Middle frontal gyrus (tissue), 1 donor: ENCODE data around the gene SFRP4.
A peak's percentile ranks its signal among the peaks of the same experiment; 100 is the strongest.

Experiments
- DNase-seq: peaks from one replicate; pipeline ENCODE4 v3.0.0-alpha.2; 2015; ENCODE audit warnings: low spot score; ENCODE audit errors: extremely low spot score

The SFRP4 gene

DNA sequence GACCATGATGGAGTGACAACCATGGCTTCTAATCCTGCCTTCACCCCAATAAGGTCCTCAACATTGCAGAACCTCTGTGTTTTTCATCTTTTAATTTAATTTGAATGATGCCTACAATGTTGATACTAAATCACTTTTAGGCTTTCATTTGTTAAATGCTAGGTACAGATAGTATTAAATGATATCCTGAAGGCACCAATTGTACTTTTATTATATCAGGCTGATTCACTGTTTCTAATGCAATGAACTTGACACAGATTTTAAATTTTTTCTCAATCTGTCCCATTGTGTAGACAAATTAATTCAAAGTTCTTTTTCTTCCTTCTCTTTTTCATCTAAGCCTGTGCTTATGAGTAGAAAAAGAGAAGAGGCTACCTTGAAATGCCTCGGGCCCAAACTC is 9.0 kb upstream of the SFRP4 start:
- DNase-seq, result no peak

DNA sequence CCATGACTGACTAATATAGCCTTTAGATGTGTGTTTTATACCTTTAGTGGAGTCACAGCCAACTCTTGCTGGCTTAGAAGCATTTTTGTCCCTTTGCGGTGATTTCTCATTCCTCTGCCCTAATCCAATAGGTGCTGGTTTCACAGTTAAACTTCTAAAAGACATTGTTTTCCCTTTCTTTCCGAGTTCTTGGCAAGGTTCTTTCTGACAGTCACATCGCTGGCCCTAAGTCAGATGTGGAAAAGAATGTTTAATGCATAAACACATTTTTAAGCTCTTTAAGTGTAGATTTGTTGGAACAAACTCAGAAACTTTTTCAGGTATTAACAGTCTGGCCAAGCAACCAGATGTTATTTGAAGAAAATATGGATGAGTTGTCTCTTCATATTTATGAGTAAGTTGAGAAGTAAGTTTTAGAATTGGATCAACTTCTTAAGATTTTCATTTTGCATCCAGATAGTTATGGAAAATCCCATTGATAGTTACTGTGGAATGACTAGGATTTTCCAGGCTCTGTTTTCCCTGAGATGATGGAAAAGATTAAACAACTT is 7.9 kb upstream of the SFRP4 start:
- DNase-seq, result no peak

DNA sequence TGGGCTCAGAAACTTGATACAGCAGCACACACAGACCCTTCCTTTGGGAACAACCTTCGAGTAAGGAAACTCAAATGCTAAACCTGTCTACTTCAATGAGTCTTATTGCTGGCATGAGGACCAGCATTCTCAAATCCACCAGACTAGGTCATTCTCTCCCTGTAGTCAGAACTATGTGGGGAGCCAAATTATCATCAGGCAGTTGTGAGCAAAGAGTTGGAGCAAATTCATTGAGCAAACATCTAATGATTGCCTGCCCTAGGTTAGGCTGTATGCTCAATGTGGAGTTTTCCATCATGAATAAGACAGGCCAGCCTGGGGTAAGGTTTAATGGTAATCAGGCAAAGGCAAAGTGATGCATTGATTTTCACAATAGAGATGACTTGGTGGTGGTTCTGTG is 7.4 kb upstream of the SFRP4 start:
- DNase-seq, result no peak

DNA sequence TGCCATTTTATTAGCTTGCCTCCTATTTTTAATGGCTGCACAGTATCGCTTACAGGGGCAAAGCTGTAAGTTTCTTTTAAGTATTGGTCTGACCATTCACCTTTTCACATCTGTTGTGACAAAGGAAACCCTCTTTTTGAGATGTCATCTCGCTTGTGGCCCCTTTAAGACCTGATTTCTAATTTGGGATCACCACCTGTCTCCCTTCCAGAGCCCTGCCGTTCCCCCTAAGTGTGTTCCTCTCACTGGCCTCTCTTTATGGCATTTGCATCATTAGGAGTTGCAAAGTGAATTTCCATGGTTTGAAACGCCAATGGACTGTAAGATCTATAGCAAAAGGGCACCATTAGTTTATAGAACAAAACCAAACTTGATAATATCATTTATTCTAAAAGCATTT is 5.3 kb upstream of the SFRP4 start:
- DNase-seq, result no peak

DNA sequence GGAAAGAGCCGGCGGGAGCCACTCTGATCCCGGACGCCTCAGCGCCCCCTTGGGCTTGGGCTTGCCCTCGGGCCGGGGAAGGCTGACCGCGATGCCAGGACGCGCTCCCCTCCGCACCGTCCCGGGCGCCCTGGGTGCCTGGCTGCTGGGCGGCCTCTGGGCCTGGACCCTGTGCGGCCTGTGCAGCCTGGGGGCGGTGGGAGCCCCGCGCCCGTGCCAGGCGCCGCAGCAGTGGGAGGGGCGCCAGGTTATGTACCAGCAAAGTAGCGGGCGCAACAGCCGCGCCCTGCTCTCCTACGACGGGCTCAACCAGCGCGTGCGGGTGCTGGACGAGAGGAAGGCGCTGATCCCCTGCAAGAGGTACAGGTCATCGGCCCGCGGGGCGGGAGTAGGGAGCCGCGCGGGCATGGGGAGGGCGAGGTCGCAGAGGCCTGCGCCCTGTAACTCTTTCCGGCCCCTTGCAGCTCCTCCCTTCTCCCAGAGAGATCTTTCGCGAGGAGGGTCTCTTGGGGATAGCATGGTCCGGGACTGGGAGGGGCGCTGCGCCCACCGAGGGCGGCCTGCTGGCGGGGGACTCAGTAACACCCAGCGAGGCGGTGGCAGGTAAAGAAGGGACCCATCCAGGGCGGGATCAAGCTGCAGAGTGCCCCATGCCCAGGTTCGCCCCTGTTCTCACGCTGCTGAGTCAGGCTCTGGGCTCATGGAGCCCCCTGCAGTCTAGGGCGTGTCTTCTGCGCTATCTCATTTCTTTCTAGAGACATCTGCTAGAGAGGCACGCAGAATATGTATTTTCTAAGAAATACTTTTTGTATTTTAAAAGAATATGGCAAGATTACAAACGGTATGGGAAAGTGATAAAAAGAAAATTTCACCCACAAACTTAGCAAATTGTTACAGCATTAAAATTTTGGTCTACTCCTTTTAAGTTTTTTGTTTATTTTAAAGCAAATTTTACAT is 4.5 kb upstream of the SFRP4 start:
- no peak for DNase-seq

DNA sequence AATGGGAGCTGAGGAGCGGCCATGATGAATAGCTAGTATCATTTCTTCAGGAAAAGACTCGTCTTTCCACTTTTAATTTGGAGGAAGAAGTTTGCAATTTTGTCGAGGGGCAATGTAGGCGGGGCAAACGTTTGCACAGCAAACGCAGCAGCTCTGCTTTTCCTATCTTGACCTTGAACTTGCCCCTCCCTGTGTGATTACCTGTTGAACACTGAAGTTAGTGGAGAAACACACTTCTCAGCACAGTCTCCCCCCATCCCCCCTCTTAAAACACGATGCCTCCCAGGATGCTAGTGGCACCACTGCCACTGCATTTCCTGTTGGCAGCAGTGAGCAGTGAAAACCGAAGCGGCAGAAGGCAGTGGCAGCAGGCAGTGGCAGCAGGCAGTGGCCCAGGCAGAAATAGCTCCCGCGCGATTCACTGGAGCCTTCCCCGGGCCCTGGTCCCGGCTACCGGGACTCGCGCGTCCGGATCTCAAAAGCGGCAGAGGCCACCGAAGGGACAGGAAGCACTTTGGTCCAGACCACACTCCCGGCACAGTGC is 3.8 kb upstream of the SFRP4 start, which contains the start of gene EPDR1:
Gene EPDR1, plus strand, starts transcription at position 336 of the 544 bp plus-strand sequence. CDS start 300 bp downstream, outside the sequence.
- DNase-seq, result peak; percentile 46

DNA sequence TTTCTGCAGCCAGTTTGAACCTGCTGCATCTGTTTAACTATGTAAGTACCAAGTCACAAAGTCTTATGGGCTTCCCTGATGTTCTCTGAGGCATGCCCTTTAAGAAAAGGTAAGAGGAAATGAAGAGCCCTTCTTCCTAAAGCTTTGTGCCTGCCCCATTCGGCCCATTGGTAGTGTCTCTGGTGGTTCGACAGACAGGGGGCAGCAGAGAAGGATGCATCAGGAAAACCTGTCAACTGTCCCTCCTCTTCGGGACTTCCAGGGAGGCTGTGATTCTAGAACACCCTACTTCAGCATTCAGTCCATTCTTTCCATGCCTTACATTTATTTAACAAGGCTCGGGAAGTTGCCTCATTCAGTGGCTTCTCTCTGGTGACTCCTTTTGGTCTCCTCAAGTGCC is 1.9 kb upstream of the SFRP4 start:
- DNase-seq, result no peak

DNA sequence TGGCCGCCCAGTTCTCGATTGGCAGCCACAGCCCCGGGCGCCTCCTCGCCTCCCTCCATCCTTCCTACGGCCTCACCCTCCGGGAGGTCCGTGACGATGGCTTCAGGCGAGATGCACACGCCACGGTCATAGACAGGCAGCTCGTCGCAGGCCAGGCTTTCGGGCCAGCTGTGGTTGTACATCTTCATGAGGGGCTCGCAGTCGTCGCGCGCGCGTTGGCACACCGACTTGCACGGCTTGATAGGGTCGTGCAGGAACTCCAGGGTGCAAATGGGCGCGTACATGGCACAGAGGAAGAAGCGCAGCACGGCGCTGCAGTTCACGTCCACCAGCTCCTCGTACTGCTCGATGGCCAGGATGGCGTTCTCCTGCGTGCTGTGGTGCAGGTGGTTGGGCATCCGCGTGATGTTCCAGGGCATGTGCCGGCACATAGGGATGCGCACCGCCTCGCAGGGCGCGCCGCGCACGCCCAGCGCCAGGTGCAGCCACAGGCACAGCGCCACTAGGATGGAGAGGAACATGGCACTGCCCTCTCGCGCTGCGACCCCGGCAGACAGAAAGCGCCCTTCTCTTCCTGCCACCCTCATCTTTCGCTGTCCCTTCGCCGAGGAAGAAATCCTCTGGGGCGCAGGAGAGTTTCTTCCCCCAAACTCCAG is 472 bp downstream of the SFRP4 start:
- no peak for DNase-seq

DNA sequence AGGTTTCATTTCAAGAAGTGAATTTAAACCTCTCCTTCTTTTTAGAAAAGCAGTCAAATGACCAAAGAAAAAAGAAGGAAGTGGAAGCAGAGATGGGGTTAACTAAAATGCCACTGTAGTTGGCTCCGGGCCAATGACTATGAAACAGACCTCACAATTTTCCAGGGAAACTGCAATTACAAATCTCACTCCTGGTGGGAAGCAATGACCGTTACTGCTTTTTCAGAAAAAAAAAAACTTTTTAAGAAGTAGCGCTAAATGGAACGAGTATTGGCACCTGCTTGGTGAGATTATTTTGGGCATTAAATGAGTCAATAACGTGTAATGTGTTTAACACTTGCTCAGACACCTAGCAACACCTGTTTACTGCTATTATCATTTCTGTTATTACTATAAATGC is 1.2 kb downstream of the SFRP4 start:
- no peak for DNase-seq

DNA sequence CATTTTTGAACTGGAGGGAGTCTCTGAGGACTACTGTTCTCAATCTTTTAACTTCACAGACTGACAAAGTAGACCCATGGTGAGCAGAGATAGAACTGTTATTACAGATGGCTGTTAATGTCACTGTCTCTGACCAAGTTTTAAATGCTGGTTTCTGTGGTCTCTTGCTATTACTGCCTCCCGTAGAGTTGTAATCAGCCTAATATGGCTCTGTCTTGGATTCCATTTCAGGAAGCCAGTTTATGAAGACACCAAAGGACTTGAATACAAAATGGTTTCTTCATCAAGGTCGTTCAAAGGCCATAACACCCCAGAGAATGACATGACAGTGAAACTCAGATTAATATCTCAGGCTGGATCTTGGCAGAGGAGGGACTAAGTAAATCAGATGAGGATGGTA is 3.9 kb downstream of the SFRP4 start:
- no peak for DNase-seq

DNA sequence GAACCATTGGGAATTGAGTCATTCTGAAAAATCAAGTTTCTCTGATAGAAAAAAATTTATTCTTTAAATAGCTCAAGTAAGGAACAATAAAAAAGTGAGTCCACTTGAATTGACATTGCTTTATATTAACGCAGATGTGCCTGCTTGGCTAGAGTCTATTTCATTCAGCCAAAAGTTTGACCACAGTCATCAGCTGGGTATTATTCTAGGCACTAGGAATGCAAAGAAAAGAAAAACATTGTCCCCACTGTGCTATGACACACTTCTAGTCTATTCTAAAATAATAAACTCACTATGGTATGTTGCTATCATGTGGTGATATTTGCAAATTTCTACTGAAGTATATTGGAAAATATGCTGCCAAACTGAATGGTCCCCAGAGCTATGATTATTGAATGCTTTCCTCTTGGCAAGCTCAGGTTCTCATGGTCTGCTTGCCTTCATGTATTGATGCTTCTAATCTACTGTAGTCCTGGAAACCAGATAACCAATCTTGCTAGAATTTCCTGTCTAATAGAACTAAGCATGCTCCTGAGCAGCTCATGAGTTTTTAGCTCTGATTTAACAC is 8.3 kb downstream of the SFRP4 start:
- no peak for DNase-seq

DNA sequence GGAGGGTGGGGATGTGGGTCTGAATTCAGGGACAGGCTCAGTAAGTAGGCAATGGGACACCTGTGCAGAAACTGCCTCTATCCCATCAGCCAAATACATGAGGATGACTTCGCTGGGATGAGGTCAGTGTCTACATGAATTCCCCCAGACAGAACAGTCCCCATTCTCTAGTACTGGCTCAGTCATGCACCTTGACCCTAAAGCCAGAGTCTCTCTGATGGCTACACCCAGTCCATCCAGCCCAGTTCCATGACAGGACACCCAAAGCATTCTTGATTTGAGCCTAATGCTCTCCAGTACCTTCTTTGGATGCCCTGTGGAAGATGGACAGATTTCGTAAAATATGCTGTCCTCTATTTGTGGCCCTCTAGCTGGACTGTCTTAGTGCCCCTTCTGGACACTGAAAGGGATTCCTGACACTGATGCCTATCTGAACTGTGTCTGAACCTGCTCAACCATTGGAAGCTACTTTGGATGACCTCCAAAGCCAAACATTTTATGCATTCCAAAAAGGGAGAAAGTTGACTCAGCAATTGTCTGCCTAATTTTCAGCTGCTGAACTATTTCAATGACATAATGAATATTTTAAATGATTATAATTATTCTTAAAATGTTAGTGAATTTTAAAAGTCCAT is 14.6 kb downstream of the SFRP4 start:
- DNase-seq, result no peak

DNA sequence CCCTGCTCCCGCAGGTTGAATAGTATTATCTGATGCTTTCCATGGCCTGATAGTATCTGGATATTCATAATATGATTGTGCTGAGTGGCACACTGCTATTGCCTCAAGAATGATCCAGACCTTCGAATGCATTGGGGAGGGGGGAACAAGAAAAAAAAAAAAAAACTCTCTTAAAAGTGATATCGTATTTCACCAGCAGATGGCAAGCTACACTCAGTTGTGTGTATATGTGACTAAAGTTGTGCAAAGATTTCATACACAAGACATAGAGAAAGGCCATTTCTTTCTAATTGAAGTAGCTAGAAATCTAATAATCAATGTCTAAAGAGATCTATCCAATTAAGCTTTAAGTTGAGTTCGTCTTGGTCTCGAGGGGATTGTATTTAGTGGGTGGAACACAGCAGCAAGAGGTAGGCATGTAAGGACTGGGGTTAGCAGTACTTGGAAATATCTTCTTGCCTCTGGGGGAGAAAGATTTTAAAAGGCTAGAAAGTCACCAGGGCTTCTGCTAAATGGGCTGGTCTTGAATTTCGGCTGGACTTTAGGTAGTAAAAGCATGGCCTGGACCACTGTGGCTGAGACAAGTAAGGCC is 15.3 kb downstream of the SFRP4 start:
- no peak for DNase-seq

DNA sequence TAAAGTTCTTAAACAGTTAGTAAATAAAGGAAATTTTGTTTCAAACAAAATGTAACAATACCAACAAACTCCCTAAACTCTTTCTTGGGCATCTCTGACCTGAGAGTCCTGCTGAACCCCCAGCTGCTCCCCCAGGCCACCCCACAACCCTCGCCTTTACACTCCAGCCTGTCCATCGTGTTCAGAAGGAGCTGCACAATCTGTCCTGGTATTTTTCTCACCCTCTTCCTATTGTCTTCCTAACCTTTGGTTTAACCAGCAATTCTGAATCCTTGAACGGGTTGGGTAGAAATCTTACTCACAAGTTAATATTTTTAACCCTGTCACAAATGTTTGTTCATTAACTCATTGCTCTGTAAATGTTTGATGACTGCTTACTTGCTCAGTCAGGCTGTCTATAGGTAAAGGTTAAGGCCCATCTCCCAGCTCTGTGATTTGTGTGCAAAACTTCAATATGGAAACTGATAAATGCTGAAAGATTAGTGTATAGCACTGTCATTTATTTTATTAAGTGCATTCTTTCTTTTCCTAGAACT is 16.8 kb downstream of the SFRP4 start:
- DNase-seq, result no peak

DNA sequence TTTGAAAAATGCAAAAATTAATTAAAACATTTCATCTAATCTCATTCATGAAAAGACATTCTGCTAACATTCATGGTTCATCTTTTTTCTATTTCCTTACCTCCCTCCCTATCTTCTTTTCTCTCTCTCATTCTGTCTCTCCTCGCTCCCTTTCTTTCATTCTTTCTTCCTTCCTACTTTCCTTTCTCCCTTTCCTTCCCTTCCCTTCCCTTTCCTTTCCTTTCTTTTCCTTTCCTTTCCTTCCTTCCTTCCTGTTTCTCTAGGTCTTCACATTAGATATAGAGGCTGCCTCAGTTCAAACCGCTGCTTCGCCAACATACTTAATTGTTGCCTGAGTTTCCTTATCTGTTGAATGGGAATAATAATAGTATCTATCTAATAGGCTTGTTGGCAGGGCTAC is 21.9 kb downstream of the SFRP4 start:
- DNase-seq, result no peak

DNA sequence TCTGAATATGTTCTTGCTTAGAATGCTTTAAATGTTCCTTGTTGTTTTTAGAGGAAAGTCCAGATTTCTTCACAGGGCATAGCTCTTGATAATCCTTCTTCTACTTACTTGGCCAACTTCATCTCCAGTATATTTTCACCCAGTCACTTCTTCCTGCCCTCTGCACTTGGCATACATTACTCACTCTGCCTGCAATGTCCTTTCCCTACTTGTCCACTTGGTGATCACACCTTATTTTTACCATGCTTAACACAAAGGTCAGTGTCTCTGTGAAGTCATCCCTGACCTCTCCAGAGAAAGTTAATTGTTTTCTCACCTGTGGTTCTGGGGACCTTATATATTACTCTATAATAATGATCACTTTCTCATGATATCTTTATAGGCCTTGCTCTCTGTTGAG is 23.3 kb downstream of the SFRP4 start:
- no peak for DNase-seq

DNA sequence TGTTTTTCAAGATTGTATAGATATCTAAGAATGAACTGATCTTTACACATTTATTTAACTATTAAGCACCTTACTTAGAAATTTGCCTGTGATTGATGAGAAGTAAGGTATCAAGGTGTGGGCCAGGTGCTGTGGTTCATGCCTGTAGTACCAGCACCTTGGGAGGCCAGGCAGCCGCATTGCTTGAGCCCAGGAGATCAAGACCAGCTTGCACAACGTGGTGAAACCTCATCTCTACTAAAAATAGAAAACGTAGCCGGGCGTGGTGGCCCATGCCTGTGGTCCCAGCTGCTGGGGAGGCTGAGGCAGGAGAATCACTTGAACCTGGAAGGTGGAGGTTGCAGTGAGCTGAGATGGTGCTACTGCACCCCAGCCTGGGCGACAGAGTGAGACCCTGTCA is 34.5 kb downstream of the SFRP4 start:
- DNase-seq, result no peak
